Endothelial cell of umbilical vein (primary cell): ENCODE measurements around the gene MITF. TPM values are rescaled to one million over a fixed set of nuclear protein-coding genes. Genes with fewer than 3 reads are reported as not detected.

ENCODE experiments used
- BruUV-seq: library from RNA; stranded (reverse); fragments of 400-500 nt; replicated peaks from 2 replicates; lab custom pipeline; 2021; lab: Mats Ljungman, UMichigan
- CTCF ChIA-PET: fragments of 300-600, 350-600 bp; sonication (Branson Sonifier 250); formaldehyde crosslinking; loops from one replicate; lab custom pipeline; 2021; ENCODE audit warnings: antibody characterized with exemption, inconsistent platforms; lab: Charles Lee
- POLR2A ChIA-PET: fragments of 300-600, 350-600 bp; sonication (Branson Sonifier 250); formaldehyde crosslinking; loops from one replicate; lab custom pipeline; 2021; ENCODE audit warnings: antibody characterized with exemption, inconsistent platforms; lab: Charles Lee
- DNase-seq: peaks from one replicate; pipeline ENCODE4 v3.0.0-alpha.2; 2011; ENCODE audit warnings: low read depth, low spot score
- FAIRE-seq: peaks from 2 replicates; lab custom pipeline; 2011; peaks lifted over from hg19 to GRCh38; lab: Jason Lieb, UNC
- H2AFZ ChIP-seq: 2 replicates; pipeline ENCODE4 v1.6.0; 2012; ENCODE audit warnings: low read depth, low read length, control low read depth, inconsistent platforms
- H3K27ac ChIP-seq: 2 replicates; pipeline ENCODE4 v1.5.1; 2011; ENCODE audit warnings: low read depth, mild to moderate bottlenecking, control low read depth, low read length, moderate library complexity; ENCODE audit not compliant: insufficient read depth
- H3K27me3 ChIP-seq, 2 experiments: 2 replicates each; pipeline versions ENCODE4 v1.6.0 to v1.6.1; 2011; ENCODE audit warnings: low read length in 2 of 2, mixed read lengths in 1 of 2; ENCODE audit not compliant: control insufficient read depth in 2 of 2, insufficient read depth in 2 of 2
- H3K36me3 ChIP-seq, 2 experiments: 2 replicates in 1 of 2; 3 replicates in 1 of 2; pipeline ENCODE4 v1.5.1; 2011; ENCODE audit warnings: low read length in 2 of 2, mild to moderate bottlenecking in 1 of 2, moderate library complexity in 1 of 2; ENCODE audit not compliant: control insufficient read depth in 2 of 2, insufficient read depth in 2 of 2; ENCODE audit errors: extremely low read depth in 1 of 2
- H3K4me1 ChIP-seq: 3 replicates; pipeline ENCODE4 v1.5.1; 2011; ENCODE audit warnings: mild to moderate bottlenecking, low read length; ENCODE audit not compliant: control insufficient read depth, insufficient read depth; ENCODE audit errors: extremely low read depth
- H3K4me2 ChIP-seq: 2 replicates; pipeline ENCODE4 v1.6.1; 2011; ENCODE audit warnings: low read length, control low read depth, mixed read lengths; ENCODE audit not compliant: insufficient read depth
- H3K4me3 ChIP-seq, 3 experiments: fragments of 200-600 bp in 1 of 3; sonication (generic), shearing (Covaris generic) in 1 of 3; replicated peaks in 1 of 3; 2 replicates each; pipeline ENCODE4 v1.5.1; 2011 to 2016; ENCODE audit warnings: control low read depth in 3 of 3, low read length in 3 of 3, mild to moderate bottlenecking in 2 of 3, inconsistent platforms in 1 of 3, low read depth in 1 of 3, moderate library complexity in 1 of 3; ENCODE audit not compliant: insufficient read depth in 1 of 3
- H3K79me2 ChIP-seq: 2 replicates; pipeline ENCODE4 v1.6.0; 2012; ENCODE audit warnings: low read length, inconsistent platforms; ENCODE audit not compliant: control insufficient read depth, insufficient read depth
- H3K9ac ChIP-seq: replicated peaks from 2 replicates; pipeline ENCODE3; 2011; ENCODE audit warnings: low read length, control low read depth; ENCODE audit not compliant: insufficient read depth; ENCODE audit errors: extremely low read depth
- H3K9me1 ChIP-seq: replicated peaks from 3 replicates; pipeline ENCODE4 v1.6.0; 2011; ENCODE audit warnings: mild to moderate bottlenecking, low read length; ENCODE audit not compliant: control insufficient read depth, insufficient read depth; ENCODE audit errors: extremely low read depth
- H3K9me3 ChIP-seq: replicated peaks from 2 replicates; pipeline ENCODE4 v1.5.1; 2012; ENCODE audit warnings: low read length, inconsistent platforms; ENCODE audit not compliant: control insufficient read depth, insufficient read depth
- H4K20me1 ChIP-seq: replicated peaks from 2 replicates; pipeline ENCODE3; 2011; ENCODE audit warnings: mild to moderate bottlenecking, low read length; ENCODE audit not compliant: control insufficient read depth, insufficient read depth; ENCODE audit errors: extremely low read depth
- EZH2 ChIP-seq: IDR thresholded peaks from 2 replicates; pipeline ENCODE4 v1.6.1; 2012; ENCODE audit warnings: borderline replicate concordance, low read depth, mild to moderate bottlenecking, moderate library complexity, low read length, inconsistent platforms; ENCODE audit not compliant: severe bottlenecking
- FOS ChIP-seq: IDR thresholded peaks from 2 replicates; pipeline ENCODE4 v1.6.1; 2011; ENCODE audit warnings: mild to moderate bottlenecking, low read length, moderate library complexity, borderline replicate concordance; ENCODE audit not compliant: insufficient read depth
- GATA2 ChIP-seq: IDR thresholded peaks from 2 replicates; pipeline ENCODE4 v1.7.0; 2011; ENCODE audit warnings: low read depth, mild to moderate bottlenecking, moderate library complexity, mixed read lengths, low read length; ENCODE audit not compliant: insufficient read length, insufficient read depth
- JUN ChIP-seq: IDR thresholded peaks from 2 replicates; pipeline ENCODE4 v1.6.1; 2011; ENCODE audit warnings: borderline replicate concordance, low read depth; ENCODE audit not compliant: insufficient read length, insufficient read depth
- MYC ChIP-seq: IDR thresholded peaks from one replicate; pipeline ENCODE4 v1.6.1; 2011; ENCODE audit warnings: mild to moderate bottlenecking, low read depth, low read length
- POLR2A ChIP-seq: IDR thresholded peaks from 2 replicates; pipeline ENCODE4 v1.6.1; 2012; ENCODE audit warnings: low read depth, mild to moderate bottlenecking, control low read depth, low read length
- POLR2AphosphoS5 ChIP-seq: IDR thresholded peaks from 2 replicates; pipeline ENCODE4 v1.6.1; 2012; ENCODE audit warnings: low read depth, mild to moderate bottlenecking, control low read depth, low read length, moderate library complexity; ENCODE audit not compliant: insufficient read depth
- dilution Hi-C: fragments of 300-500 bp; cut with MboI; formaldehyde crosslinking; loops from one replicate; pipeline ENCODE4 v1.15.0; 2019; ENCODE audit warnings: low sequenced_read_pairs; ENCODE audit not compliant: extremely low pct_ligation_motif_present
- intact Hi-C: fragments of 100-400 bp; cut with micrococcal nuclease; formaldehyde crosslinking; loops from one replicate; pipeline ENCODE4 v1.10.0; 2022
- polyA plus RNA-seq, 4 experiments: library from polyadenylated mRNA; depleted of rRNA in 3 of 4; stranded (reverse) in 3 of 4; unstranded in 1 of 4; fragments of >200 nt; gene quantifications; 2 replicates each; pipeline versions ENCODE4 v1.2.1 to v1.2.3, GENCODE V29; 2011 to 2012; ENCODE audit warnings: missing spikeins in 1 of 4
- total RNA-seq: library from RNA; stranded (reverse); gene quantifications from 2 replicates; pipeline ENCODE4 v1.2.3, GENCODE V29; 2021
- TF ChIP-seq, protein P1 (sequence below), 2 donors: IDR thresholded peaks; 1 replicate in 1 of 2; 2 replicates in 1 of 2; pipeline ENCODE4 v1.5.1; 2011; ENCODE audit warnings: low read length in 2 of 2, mild to moderate bottlenecking in 2 of 2, moderate library complexity in 2 of 2, control low read depth in 1 of 2, inconsistent platforms in 1 of 2, low read depth in 1 of 2; ENCODE audit not compliant: insufficient read depth in 1 of 2; ENCODE audit errors: extremely low read depth in 1 of 2
- TF ChIP-seq, protein P2 (sequence below): IDR thresholded peaks from 2 replicates; pipeline ENCODE4 v1.6.1; 2011; ENCODE audit not compliant: insufficient read depth, insufficient read length

MITF gene
- total and polyA plus RNA-seq, 2 donors (not counting 3 experiments of a cell fraction or from before 2014, with no cell fraction given), result 1.6 to 2.5 TPM

DNA sequence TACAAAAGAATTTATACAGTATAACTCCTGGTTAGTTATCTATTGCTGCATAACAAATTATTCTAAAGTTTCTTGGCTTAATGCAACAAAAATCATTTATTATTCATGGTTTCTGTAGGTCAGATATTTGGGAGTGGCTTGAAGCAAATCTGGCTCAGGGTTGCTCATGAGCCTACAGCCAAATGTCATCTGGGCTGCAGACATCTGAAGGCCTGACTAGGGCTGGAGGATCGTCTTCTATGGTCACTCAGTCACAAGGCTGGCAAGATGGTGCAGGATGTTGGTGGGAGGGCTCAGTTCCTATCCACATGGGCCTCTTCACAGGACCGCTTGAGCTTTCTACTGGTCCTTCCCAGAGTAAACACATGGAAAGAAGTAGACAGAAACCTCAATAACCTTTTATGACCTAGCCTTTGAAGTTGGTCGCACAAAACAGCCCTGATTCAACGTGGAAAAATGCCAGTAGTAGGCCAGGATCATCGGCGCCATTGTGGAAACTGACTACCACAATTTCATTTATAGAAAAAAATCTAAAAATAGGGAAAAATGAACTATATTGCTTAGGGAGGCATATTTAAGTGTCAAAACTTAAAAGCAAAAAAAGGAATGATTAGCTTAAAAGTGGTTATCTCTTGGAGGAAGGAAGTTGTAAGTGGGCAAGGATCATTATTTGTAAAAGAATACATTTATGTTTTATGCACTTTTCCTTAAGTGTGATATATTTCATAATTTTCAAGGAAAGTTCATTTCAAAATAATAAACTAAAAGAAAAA is 9.9 kb upstream of the MITF start:
- Histone ChIP-seq H3K4me3 (no peak overlapping the region), H2AFZ (no peak overlapping the region), H3K36me3 (no peaks in the 10 kb centered on the region), H4K20me1 (no peaks in the 10 kb centered on the region), H3K9ac (no peak overlapping the region), H3K27me3 (peaks cover 1 to 6% of the 10 kb centered on the region in 2 experiments), H3K27ac (no peak overlapping the region), H3K9me3 (no peaks in the 10 kb centered on the region), H3K79me2 (no peaks in the 10 kb centered on the region), H3K4me1 (peaks cover 3% of the 10 kb centered on the region), H3K9me1 (no peaks in the 10 kb centered on the region), H3K4me2 (no peak overlapping the region)
- ChIA-PET POLR2A (no interaction called here), CTCF (interaction anchor here (1.5 to 2.9 kb wide), 2 partner anchors 9 to 39 kb away, joined by 3 to 9 read pairs; partner anchors contain the start of gene MITF)
- DNase-seq (no peak), FAIRE-seq (no peak)
- intact Hi-C loops (no loop called here), dilution Hi-C loops (no loop called here)
- BruUV-seq, result no TSS peak
- TF ChIP-seq MYC (no peak), FOS (no peak), POLR2A (no peak), JUN (no peak), GATA2 (no peak), EZH2 (no peak), POLR2AphosphoS5 (no peak)
- TF ChIP-seq, protein P1, sequence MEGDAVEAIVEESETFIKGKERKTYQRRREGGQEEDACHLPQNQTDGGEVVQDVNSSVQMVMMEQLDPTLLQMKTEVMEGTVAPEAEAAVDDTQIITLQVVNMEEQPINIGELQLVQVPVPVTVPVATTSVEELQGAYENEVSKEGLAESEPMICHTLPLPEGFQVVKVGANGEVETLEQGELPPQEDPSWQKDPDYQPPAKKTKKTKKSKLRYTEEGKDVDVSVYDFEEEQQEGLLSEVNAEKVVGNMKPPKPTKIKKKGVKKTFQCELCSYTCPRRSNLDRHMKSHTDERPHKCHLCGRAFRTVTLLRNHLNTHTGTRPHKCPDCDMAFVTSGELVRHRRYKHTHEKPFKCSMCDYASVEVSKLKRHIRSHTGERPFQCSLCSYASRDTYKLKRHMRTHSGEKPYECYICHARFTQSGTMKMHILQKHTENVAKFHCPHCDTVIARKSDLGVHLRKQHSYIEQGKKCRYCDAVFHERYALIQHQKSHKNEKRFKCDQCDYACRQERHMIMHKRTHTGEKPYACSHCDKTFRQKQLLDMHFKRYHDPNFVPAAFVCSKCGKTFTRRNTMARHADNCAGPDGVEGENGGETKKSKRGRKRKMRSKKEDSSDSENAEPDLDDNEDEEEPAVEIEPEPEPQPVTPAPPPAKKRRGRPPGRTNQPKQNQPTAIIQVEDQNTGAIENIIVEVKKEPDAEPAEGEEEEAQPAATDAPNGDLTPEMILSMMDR (IDR thresholded peaks at IDR 0.05; ENCODE audit: extremely low read depth in 1 of 2, insufficient read depth in 1 of 2, low read depth in 1 of 2, low read length in 2 of 2), result no peak
- TF ChIP-seq, protein P2, sequence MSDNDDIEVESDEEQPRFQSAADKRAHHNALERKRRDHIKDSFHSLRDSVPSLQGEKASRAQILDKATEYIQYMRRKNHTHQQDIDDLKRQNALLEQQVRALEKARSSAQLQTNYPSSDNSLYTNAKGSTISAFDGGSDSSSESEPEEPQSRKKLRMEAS, result no peak
